Caco-2 (cell line): ENCODE data around the gene GMPPA. TPM values are rescaled to one million over a fixed set of nuclear protein-coding genes. Genes with fewer than 3 reads are reported as not detected.

ENCODE experiments used
- BruUV-seq: library from RNA; stranded (reverse); fragments of 400-500 nt; replicated peaks from 2 replicates; lab custom pipeline; 2021; lab: Mats Ljungman, UMichigan
- CTCF ChIA-PET: fragments of 300-600 bp; sonication (Branson Sonifier 250); formaldehyde crosslinking; loops from one replicate; lab custom pipeline; 2022; ENCODE audit warnings: antibody characterized with exemption; lab: Charles Lee
- POLR2A ChIA-PET: fragments of 300-600 bp; sonication (Branson Sonifier 250); formaldehyde crosslinking; loops from one replicate; lab custom pipeline; 2022; ENCODE audit warnings: antibody characterized with exemption; lab: Charles Lee
- DNase-seq, 2 experiments: peaks; one replicate each; pipeline versions ENCODE4 v3.0.0 to v3.0.0-alpha.2; 2020 to 2022
- H3K27me3 ChIP-seq: replicated peaks from 2 replicates; pipeline ENCODE4 v1.6.0; 2011; ENCODE audit warnings: low read length; ENCODE audit not compliant: control insufficient read depth, insufficient read depth
- H3K36me3 ChIP-seq: 2 replicates; pipeline ENCODE4 v1.5.1; 2011; ENCODE audit warnings: low read length; ENCODE audit not compliant: control insufficient read depth, insufficient read depth
- H3K4me1 ChIP-seq: fragments of 250-450 bp; sonication (Bioruptor Pico); 2 replicates; pipeline ENCODE4 v1.5.1; 2020; ENCODE audit warnings: mild to moderate bottlenecking
- H3K4me3 ChIP-seq: 2 replicates; pipeline ENCODE4 v1.5.1; 2011; ENCODE audit warnings: low read depth, mild to moderate bottlenecking, control low read depth, low read length
- H3K9me3 ChIP-seq: fragments of 250-450 bp; sonication (Bioruptor Pico); 2 replicates; pipeline ENCODE4 v1.5.1; 2020; ENCODE audit warnings: mild to moderate bottlenecking, moderate library complexity
- H3K27ac Mint-ChIP-seq: one replicate; pipeline ENCODE4 v1.8.0; 2022; ENCODE audit warnings: mixed read lengths; ENCODE audit not compliant: unreplicated experiment
- H3K27me3 Mint-ChIP-seq: one replicate; pipeline ENCODE4 v1.8.0; 2022; ENCODE audit warnings: mixed read lengths; ENCODE audit not compliant: insufficient read depth, unreplicated experiment
- H3K36me3 Mint-ChIP-seq: one replicate; pipeline ENCODE4 v1.8.0; 2022; ENCODE audit warnings: mild to moderate bottlenecking, mixed read lengths; ENCODE audit not compliant: insufficient read depth, unreplicated experiment
- H3K4me1 Mint-ChIP-seq: one replicate; pipeline ENCODE4 v1.8.0; 2022; ENCODE audit warnings: low read depth, mixed read lengths; ENCODE audit not compliant: unreplicated experiment
- H3K4me3 Mint-ChIP-seq: one replicate; pipeline ENCODE4 v1.8.0; 2022; ENCODE audit warnings: mild to moderate bottlenecking, moderate library complexity, mixed read lengths; ENCODE audit not compliant: unreplicated experiment
- H3K9me3 Mint-ChIP-seq: one replicate; pipeline ENCODE4 v1.8.0; 2022; ENCODE audit warnings: mixed read lengths; ENCODE audit not compliant: unreplicated experiment
- intact Hi-C: fragments of 100-400 bp; cut with micrococcal nuclease; formaldehyde crosslinking; loops from one replicate; pipeline ENCODE4 v1.10.0; 2022; ENCODE audit not compliant: unreplicated experiment
- total RNA-seq: library from RNA; stranded (reverse); gene quantifications from 2 replicates; pipeline ENCODE4 v1.2.3, GENCODE V29; 2022
- TF ChIP-seq, protein P1 (sequence below), 2 experiments: fragments of 200-600 bp in 1 of 2; IDR thresholded peaks; 1 replicate in 1 of 2; 2 replicates in 1 of 2; pipeline versions ENCODE4 v1.5.1 to v1.8.0; 2011 to 2022; ENCODE audit warnings: antibody characterized with exemption in 1 of 2, control low read depth in 1 of 2, inconsistent platforms in 1 of 2, low read depth in 1 of 2, low read length in 1 of 2, mild to moderate bottlenecking in 1 of 2, moderate library complexity in 1 of 2; ENCODE audit not compliant: insufficient read depth in 1 of 2, severe bottlenecking in 1 of 2, unreplicated experiment in 1 of 2

The GMPPA gene
- total RNA-seq, 1 experiment from 2014 or later = 53.7 TPM

DNA sequence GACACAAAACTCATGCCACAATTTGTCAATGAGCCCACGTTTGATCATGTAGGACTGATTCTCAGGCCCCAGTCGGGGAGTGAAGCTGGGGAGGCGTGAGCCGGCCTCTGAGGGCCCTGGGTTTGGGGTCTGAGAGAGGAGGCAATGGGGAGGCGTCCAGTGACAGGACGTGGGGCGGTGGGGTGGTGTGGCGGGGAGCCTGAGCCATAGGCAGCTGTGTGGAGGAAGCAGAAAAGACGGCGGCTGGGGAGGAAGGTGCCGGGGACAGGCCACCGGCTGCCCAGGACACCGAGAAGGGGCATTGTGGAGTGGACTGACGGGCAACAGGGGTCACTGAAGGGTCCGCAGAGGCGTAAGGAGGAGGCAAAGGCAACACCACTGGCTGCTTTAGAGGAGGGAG lies 37.7 kb downstream of the GMPPA start:
- Histone ChIP-seq H3K9me3 (no peaks in the 10 kb centered on the region), H3K27me3 (no peaks in the 10 kb centered on the region), H3K36me3 (peaks cover 6% of the 10 kb centered on the region), H3K4me1 (peaks cover 5% of the 10 kb centered on the region; the same call in 1 of the 2 replicates), H3K4me3 (no peak overlapping the region)
- Mint-ChIP-seq H3K27me3 (peaks cover 4% of the 10 kb centered on the region), H3K27ac (no peak overlapping the region), H3K4me1 (no peaks in the 10 kb centered on the region), H3K4me3 (no peak overlapping the region), H3K9me3 (no peaks in the 10 kb centered on the region), H3K36me3 (peaks cover 18% of the 10 kb centered on the region)
- TF ChIP-seq, protein P1, sequence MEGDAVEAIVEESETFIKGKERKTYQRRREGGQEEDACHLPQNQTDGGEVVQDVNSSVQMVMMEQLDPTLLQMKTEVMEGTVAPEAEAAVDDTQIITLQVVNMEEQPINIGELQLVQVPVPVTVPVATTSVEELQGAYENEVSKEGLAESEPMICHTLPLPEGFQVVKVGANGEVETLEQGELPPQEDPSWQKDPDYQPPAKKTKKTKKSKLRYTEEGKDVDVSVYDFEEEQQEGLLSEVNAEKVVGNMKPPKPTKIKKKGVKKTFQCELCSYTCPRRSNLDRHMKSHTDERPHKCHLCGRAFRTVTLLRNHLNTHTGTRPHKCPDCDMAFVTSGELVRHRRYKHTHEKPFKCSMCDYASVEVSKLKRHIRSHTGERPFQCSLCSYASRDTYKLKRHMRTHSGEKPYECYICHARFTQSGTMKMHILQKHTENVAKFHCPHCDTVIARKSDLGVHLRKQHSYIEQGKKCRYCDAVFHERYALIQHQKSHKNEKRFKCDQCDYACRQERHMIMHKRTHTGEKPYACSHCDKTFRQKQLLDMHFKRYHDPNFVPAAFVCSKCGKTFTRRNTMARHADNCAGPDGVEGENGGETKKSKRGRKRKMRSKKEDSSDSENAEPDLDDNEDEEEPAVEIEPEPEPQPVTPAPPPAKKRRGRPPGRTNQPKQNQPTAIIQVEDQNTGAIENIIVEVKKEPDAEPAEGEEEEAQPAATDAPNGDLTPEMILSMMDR (IDR thresholded peaks at IDR 0.05; ENCODE audit: insufficient read depth in 1 of 2, low read depth in 1 of 2, low read length in 1 of 2, severe bottlenecking in 1 of 2, unreplicated experiment in 1 of 2) = no peak
- DNase-seq = no peak
- ChIA-PET POLR2A (no interaction called here), CTCF (no interaction called here)
- BruUV-seq = no TSS peak
- intact Hi-C loops = no loop called here

- DNase-seq = no peak
- no peaks in the 10 kb centered on the region for H3K9me3 Mint-ChIP-seq
- Histone ChIP-seq H3K36me3 (peaks cover 8% of the 10 kb centered on the region), H3K4me3 (no peak overlapping the region), H3K27me3 (no peaks in the 10 kb centered on the region), H3K9me3 (no peaks in the 10 kb centered on the region), H3K4me1 (peaks cover 8% of the 10 kb centered on the region)
- peaks cover 4% of the 10 kb centered on the region for H3K27me3 Mint-ChIP-seq
- BruUV-seq = no TSS peak
- intact Hi-C loops = no loop called here
- no peaks in the 10 kb centered on the region for H3K4me1 Mint-ChIP-seq
- peaks cover 21% of the 10 kb centered on the region for H3K36me3 Mint-ChIP-seq
- ChIA-PET CTCF (interaction anchor here (0.5 kb wide), 1 partner anchor 74 kb away, joined by 3 read pairs; no protein-coding TSS in a partner anchor), POLR2A (no interaction called here)
- H3K4me3 Mint-ChIP-seq = no peak overlapping the region
- TF ChIP-seq, protein P1 (IDR thresholded peaks at IDR 0.05; ENCODE audit: insufficient read depth in 1 of 2, low read depth in 1 of 2, low read length in 1 of 2, severe bottlenecking in 1 of 2, unreplicated experiment in 1 of 2) = no peak
- H3K27ac Mint-ChIP-seq = no peak overlapping the region
These were observed 38.3 kb downstream of the GMPPA start for GRCh38 chr2:219536967-219537366.

- BruUV-seq = no TSS peak
- Mint-ChIP-seq H3K27me3 (no peaks in the 10 kb centered on the region), H3K27ac (no peak overlapping the region), H3K9me3 (no peaks in the 10 kb centered on the region), H3K4me1 (no peaks in the 10 kb centered on the region), H3K36me3 (peaks cover 21% of the 10 kb centered on the region), H3K4me3 (no peak overlapping the region)
- CTCF ChIA-PET = no interaction called here
- Histone ChIP-seq H3K4me1 (peaks cover 16% of the 10 kb centered on the region), H3K36me3 (peaks cover 8% of the 10 kb centered on the region), H3K4me3 (no peak overlapping the region), H3K9me3 (no peaks in the 10 kb centered on the region), H3K27me3 (no peaks in the 10 kb centered on the region)
- no peak for DNase-seq
- intact Hi-C loops = no loop called here
- POLR2A ChIA-PET = interaction anchor here (0.5 kb wide), 1 partner anchor 330 kb away, joined by 3 read pairs; no protein-coding TSS in a partner anchor
- TF ChIP-seq, protein P1 (IDR thresholded peaks at IDR 0.05; ENCODE audit: insufficient read depth in 1 of 2, low read depth in 1 of 2, low read length in 1 of 2, severe bottlenecking in 1 of 2, unreplicated experiment in 1 of 2) = no peak
These were observed 39.2 kb downstream of the GMPPA start for GRCh38 chr2:219537657-219538488.
